ENCODE measurements around the gene MRPS15.

- TF ChIP-seq YY1 (IDR thresholded peaks at IDR 0.05): no peak
- no peak for TF ChIP-seq RAD21 (IDR thresholded peaks at IDR 0.05)
- no peak for TF ChIP-seq CTCF (IDR thresholded peaks at IDR 0.05; ENCODE audit: low read depth, low read length, missing input control)
- TF ChIP-seq ZBTB33 (IDR thresholded peaks at IDR 0.05): no peak
- no peak for TF ChIP-seq SP1 (IDR thresholded peaks at IDR 0.05)
- TF ChIP-seq REST (IDR thresholded peaks at IDR 0.05): no peak
- TF ChIP-seq JUND (IDR thresholded peaks at IDR 0.05): no peak
- TF ChIP-seq GABPA (IDR thresholded peaks at IDR 0.05 in 1 of 2, conservative IDR thresholded peaks at IDR 0.05 in 1 of 2): no peak
Measured at GRCh38 chr1:36511804-36512798, 47.9 kb upstream of the MRPS15 start.
